NCI-H1417 treated with DMSO at 0.1 percent for 48 hours (cell line): ENCODE data around the gene CDYL.

Experiments
- DNase-seq: peaks from one replicate; lab custom pipeline; 2025; lab: John Stamatoyannopoulos, UW

Gene CDYL

DNA sequence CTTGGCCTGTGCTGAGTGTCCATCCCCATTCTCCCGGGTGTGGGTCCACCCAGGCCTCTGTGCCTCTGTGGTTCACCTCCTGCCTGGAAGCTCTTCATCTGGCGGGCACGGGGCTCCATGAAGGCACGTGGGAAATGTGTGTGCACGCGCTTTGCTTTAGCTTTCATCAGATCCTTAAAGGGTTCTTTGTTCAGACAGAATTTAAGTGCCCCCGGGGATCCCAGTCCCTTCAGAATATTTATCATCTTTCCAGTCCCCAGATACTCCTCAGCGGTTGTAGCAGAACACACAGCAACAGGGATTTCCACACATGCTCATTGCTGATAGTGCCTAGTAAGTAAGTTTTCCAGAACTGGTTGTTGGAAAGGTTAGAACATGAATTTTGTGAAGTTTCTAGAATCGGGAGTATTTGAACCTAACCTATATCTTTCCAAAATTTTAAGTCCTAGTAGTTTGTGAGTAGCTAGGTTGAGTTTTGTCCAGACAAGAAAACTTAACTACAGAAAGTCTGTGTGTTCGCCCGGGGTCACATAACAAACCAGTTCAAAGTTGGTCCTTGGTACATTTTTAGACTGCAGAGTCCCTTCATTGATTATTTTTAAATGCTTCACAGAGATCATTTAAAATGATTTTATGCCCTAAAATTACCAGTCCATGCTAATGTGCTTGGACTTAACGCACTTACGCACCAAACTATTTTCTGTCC, 159.9 kb downstream of the CDYL start:
- no peak for DNase-seq

DNA sequence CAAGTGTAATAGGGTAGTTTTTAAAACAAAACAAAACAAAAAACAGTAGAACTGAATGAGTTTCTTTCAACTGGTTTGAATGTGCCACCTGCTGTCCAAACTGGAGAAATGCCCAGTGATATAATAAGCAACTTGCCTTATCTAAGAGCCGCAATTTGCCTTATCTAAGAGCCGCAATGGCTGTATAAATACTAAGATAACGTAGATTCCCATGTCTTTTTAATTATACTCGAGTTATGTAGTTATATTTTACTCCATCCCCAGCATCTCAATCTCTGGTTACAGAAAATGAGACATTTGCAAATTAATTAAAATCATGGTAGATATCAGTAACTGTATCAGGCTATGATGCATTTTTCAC, 160.5 kb downstream of the CDYL start:
- no peak for DNase-seq

DNA sequence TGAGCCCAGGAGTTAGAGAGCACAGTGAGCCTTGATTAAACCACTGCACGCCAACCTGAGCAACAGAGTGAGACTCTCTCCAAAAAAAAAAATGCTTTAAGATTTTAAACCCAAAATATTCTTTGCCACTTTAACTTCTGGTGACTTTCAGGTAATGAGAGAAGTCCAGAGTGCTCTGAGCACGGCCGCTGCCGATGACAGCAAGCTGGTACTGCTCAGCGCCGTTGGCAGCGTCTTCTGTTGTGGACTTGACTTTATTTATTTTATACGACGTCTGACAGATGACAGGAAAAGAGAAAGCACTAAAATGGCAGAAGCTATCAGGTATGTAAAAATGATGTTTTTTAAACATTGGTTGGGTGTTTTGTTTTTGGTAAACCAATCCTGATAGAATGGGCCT, 161.2 kb downstream of the CDYL start:
- no peak for DNase-seq

DNA sequence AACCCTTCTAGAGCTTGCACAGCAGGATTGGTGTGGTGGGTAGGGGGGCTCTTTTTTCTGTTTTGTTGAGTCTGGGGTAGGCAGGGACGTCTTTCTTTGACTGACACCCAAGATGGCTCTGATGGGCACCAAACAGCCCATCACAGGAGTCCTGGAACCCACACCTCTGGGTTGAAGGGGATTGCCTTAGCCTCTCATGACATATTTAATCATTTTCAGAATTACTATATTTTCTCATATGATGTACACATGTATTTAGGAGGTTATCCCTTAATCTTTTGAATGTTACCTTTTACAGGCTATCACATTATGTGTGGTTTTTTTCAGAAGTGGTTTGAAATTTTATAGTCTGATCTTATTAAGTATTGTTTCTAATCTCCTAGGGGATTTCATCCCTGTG, 163.0 kb downstream of the CDYL start:
- DNase-seq, result no peak

DNA sequence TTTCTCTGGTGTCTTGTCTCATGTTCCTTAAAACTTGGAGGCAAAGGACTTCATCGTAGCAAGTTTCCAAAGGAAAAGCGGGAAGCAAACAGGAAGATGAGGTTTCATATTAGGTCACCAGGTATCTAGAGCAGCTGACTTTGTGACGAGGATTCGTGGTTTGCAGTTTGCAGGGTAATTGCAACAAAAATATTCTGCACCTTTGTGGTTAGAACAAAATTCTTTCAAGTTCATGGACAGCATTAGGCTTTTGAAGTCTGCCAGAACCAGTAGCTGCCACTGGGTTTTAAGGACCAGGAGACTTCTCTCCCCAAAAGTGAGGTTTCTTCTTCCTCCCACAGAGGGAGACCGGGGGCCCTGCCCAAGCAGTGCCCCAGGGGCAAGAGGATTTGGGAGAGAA, 164.2 kb downstream of the CDYL start:
- no peak for DNase-seq

DNA sequence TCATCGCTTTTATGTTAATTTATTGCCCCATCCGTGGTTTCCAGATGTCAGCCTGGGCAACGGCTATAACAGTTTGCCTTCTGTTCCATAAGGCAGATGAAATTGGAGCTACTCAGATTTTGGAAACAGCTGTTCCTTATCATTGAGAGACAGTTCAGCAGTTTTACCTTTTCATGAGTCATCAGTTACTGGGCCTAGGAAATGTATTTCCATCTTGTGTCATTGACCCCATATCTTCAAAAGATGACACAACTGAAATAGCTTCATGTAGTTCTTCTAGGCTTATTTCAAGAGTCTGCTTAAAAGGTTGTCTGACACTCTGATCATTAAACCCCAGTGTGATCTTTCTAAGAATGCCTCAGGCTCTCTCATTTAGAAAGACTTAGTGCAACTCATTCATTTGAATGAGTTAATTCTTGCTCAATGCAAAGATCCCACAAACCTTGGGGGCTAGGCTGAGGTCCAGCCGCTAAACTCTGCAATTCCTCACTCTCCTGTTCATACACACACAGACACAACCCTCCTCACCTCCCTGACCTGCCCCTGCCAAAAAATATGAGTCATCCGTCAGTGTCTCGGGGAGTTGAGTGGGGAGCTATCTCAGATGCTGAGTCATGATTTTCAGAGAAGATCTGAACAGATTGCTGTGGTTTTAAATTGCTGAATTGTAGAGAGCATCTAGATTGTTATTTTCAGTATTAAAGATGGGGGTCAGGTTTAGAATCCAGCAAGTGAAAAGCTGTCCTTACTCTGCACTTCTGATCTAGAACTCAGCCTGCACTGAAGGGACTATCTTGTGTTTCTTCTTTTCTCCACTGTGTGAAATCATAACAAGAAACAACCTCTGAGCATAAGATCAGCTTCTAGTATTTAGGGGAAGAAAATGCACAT, 165.8 kb downstream of the CDYL start:
- no peak for DNase-seq

DNA sequence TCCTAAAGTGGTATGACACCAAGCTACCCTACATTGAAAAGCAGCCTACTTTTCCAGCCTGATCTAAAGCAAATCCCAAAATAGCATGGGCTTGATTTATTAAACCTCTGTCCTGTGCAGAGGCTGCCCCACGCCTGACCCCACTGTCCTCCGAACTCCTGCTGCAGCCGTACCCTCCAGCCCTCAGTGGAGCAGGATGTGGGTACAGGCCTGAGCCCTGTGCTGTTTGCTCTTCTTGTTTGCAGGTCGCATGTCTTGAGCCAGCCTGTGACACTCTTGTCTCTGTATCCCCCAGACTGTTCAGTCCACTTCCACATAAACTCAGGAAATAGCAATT, 166.4 kb downstream of the CDYL start:
- no peak for DNase-seq

DNA sequence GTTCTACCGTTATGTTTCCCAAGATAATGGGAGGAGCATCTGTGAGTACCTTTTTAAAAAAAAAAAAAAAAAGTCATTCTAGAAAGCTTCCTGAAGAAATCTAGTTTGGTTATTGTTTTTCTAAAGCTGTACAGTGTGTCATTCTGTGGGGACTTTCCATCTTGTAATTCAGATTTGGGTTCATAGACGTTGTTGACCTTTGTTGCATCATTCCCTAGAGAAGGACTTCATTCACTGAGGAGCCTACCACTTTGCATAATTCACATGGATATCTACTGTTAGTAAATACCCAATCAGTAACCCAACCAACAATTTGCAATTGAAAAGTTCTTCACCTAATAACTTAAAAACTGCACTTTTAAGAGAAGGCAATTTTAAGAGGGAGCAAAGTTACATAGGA, 167.5 kb downstream of the CDYL start:
- no peak for DNase-seq

DNA sequence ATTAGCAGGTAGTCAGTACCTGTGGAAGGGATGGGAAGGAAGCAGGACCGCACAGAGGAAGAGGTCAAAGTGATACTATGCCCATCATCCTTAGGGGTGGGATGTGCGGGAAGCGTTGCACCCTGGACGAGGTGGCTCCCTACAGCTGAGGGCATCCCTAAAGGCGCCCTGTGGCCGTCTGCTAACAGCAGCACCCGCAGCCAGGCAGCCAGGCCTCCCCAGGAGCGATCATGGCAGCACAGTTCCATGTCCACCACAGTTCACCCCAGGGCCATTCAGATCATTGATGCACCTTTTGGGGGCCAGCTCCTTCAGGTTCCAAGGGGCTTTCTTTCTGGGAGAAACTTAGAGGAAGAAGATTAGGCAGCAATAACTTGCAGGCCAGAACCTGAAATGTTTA, 168.1 kb downstream of the CDYL start:
- DNase-seq, result no peak

DNA sequence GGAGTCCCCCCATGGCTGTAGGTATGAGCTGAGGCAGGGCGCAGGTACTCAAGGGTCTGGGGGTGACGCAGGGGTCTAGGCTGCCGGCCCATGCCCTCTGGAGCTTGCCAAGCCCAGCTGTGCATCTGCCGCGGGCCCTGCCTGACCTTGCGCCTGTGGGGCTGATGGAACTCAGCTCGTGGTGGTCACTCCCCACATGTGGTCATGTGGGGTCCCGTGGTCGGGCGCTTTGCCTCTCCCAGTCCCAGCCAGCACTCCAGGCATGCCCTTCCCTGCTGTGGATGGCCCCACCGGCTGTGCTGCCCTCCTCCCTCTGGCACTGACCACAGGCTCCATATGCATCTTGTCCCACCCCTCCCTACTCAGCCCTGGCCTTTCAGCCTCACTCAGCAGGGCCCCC, 170.3 kb downstream of the CDYL start:
- no peak for DNase-seq

DNA sequence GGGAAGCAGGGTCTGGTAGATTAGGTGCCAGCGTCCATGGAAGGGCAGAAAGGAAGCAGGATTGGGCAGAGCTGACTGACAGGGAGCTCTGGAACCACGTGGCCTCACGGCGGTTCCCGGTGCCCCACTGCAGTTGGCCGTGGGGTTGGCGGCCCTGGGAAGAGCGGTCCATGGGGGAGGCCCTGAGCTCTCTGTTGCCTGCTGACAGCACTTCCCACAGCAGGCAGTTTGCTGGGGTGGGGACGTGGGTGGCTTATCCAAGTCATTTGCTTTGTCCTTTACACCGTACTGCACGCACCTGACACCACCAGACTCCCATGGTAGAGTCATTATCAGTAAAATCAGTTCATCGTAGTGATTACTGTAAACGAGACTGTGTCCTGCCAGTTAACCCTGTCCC, 171.5 kb downstream of the CDYL start:
- DNase-seq, result no peak

DNA sequence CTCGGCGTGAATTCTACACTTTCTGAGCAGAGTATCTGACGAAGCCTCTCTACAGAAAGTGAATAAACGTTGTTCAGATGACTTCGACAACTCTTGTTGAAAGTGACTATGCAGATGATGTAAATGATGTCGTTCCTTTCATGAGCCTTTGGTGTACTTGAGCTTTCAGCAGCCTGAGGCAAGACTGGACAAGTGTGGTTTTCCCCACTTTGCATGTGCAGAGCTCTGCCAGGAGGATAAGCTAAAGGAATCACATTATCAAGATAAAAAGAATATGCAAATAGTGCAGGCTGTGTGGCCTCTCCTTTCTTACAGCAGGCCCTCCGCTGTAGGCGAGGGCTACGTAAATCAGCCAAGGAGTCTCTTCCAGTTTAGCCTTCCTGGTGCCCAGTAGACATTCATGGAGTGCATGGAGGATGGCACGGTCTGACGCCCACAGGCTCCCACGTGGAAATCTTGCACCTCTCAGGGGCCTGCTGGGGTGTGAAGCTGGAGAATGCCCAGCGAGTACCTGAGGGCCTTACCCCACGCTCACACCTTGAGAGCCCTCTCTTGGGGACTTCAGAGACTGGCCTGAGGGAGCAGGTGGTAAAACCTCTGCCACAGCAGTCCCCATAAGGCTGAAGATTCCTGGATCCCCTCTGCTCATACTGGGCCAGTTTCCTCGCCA, 172.7 kb downstream of the CDYL start:
- no peak for DNase-seq

DNA sequence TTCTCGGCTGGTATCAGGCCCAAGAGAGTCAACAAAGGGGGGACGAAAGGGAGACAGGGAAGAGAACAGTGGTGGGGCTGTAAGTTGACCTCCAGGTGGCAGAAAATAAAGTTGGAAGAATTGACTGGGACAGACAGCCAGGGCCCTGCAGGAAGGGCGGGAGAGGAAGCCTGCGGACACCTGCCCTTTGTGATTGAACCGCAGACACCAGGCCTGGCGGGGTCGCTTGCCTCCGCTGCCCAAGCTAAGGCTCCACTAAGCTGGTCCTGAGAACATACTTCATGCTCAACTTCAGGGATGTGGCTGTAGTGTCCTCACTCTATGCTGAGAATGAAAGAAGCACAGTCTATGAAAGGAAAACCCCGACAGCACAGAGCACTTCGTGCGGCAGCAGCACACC, 173.9 kb downstream of the CDYL start:
- DNase-seq, result no peak

DNA sequence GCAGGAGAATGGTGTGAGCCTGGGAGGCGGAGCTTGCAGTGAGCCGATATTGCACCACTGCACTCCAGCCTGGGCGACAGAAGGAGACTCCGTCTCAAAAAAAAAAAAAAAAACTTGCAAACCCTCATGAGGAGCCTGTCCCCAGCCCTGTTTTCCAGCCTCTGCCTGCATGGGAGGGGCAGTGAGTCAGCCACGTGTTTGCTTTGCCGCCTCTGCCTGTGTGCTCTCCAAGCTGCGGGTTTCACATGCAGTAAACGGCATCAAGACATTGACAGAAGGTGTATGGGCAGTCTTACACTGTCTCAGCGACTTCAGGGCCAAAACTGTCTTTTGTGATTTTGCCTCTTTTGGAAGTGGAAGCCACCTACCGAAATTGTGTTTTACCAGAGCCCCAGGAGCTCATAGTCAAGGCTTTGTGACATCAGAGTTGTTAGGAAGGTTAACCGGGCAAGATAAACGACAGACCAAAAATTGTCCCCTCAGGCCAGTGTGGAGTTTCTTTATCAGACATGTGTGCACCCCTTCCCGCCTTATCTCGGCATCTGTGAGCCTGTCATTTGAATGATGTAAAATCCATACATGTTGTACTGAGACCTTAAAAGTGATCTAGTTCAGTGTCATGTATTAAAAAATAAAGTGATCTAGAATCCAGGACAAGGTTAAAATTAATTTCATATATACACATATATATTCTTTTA, 174.8 kb downstream of the CDYL start:
- no peak for DNase-seq

DNA sequence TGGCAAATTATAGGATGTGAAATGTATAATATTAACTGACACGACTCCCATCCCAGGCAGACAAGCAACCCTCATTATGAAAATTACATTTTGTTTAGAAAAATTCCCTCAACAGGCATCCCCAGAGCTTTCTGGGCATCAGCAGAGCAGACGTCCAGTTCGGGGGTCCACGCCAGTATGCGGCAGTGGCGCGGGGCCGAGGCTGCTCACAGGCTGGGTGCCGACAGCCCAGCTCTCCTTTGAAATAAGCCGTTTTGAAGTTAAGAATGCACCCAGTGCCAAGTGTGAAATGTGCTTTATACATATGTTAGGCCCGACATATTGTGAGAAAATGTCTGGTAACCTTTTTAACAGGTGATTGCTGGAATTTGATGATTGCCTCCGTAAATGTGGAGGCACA, 177.2 kb downstream of the CDYL start:
- DNase-seq, result no peak

DNA sequence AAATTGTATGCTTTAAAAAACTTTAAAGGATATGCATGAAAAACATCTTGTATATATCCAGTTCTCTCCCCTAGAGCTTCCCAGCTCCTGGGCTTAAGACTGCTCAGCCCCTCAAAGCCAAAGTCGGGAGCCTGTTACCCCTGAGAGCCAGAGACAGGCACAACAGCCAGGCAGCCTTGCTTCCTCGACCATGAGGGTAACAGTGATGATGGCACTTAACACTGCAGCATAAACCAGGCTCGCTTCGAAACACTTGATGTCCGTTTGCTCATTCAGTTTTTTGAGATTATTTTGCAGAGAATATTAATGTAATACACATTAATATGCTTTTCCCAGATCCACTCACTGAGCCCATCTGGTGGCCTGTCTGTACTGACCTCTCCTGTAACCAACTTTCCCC, 180.4 kb downstream of the CDYL start:
- no peak for DNase-seq

DNA sequence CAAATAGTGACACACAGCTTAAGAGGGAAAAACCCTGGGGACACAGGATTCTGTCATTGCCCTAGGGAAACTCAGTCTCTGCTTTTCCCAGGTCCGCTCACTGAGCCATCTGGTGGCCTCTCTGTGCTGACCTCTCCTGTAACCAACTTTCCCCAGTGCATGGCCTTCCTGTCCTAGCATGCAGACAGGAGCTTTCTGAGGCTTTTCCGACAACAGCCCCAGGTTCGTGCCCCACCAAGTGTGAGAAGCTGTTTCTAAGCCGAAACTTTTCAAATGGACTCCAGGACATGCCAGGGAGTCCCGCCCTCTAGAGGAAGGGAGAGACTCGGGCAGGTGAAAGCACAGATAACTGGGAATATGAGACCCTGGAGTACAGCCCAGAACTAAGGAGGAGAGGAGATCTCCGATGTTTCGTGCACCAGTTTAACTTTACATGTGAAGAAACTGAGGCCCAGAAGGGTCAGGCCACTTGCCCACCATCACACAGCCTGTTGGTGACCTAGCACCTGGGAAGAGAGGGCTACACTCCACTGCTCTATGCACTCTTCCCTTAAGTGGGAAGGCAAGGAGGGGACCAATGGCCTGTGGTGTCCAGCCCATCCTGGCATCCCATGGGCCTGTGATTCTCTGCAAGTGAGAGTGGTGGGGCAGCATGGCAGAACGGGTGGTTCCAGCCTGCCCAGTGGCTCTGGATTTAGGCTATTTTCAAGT, 181.5 kb downstream of the CDYL start:
- no peak for DNase-seq

DNA sequence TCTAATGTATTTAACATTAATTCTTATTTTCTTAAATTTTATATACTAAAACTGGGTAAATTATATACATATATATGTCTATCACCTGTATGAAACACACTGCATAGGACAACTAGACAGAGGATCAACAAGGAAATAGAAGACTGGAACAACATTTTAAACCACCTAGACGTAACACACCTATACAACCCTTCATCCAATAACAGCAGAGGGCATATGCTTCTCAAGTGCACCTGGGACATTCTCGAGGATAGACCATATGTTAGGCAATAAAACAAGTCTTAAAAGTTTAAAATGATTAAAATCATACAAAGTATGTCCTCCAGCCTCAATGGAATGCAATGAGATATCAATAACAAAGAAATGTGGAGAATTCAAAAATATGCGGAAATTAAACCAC, 182.4 kb downstream of the CDYL start:
- DNase-seq, result no peak

DNA sequence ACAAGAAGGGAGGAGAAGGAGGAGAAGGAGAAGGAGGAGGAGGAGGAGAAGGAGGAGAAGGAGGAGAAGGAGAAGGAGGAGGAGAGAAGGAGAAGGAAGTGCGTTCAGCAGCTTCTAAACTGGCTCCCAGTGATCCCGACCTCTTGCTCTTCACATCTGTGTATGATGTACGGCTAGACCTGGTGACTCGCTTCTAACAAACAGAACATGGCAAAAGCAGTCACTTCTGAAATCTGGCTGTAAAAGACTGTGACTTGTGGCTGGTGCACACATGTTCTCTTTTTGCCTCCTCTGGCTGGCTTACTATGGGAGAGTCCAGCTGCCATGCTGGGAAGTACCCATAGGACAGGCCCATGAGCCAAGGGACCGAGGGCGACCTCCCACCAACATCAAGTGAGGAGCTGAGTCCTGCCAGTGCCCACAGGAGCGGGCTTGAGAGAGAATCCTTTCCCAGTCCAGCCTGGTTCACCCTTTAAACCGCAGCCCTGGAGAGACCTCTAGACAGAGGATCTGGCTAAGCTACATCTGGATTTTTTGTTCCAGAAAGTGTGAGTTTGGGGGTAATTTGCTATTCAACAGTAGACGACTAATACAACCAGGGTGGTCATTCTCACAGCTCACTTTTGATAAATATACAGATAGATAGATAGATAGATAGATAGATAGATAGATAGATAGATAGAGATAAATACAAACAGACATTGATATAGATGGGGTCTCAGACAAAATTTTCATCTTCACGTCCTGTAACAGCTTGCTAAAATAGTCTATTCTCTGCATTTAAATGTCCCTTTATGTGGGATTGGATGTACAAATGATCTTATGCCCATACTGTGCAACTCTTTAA, 185.3 kb downstream of the CDYL start:
- no peak for DNase-seq

DNA sequence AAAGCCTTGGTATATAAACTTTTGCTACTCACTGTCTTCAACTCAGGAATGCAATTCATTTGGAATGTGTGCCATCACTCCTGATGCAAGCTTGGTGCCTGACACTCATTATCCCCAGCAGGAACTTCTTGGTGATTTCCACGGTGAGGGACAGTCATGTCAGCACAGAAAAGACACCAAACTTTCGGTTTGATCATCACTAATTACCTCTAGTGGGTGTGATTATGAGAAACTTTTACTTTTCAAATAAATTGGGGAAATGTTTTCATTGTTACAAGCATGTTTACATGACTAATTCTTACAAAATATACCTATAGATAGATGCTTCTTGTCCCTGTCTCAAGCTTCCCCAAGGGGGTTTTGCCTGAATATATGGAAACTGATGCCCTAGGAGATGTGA, 186.7 kb downstream of the CDYL start:
- DNase-seq, result no peak
